ENCODE results near the gene KRT78.

KRT78 gene

DNA sequence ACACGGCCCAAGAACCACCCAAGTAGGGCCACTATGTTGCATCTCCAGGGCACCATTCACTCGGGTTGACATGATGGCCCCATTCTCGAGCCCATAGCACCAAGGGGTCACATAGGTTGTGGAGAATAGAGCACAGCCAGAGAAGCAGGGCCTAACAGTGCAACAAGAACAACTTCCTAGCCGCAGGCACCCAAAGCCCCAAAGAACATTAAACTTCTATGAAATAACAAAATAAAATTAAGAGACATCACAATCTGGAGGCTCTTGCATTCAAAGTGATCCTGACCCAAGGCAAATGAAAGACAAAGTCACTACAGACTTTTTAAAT, 36.8 kb downstream of the KRT78 start:
- DNase-seq (ENCODE audit: low spot score) = no peak

GRCh38 chr12:52811191-52812072, 37.4 kb downstream of the KRT78 start:
- no peak for DNase-seq (ENCODE audit: low spot score)

- no peak for DNase-seq (ENCODE audit: low spot score)
Measured at GRCh38 chr12:52810554-52810953, 38.2 kb downstream of the KRT78 start.

GRCh38 chr12:52809166-52809565, 39.6 kb downstream of the KRT78 start:
- DNase-seq (ENCODE audit: low spot score) = no peak

GRCh38 chr12:52808573-52809160, 40.1 kb downstream of the KRT78 start:
- no peak for DNase-seq (ENCODE audit: low spot score)

DNA sequence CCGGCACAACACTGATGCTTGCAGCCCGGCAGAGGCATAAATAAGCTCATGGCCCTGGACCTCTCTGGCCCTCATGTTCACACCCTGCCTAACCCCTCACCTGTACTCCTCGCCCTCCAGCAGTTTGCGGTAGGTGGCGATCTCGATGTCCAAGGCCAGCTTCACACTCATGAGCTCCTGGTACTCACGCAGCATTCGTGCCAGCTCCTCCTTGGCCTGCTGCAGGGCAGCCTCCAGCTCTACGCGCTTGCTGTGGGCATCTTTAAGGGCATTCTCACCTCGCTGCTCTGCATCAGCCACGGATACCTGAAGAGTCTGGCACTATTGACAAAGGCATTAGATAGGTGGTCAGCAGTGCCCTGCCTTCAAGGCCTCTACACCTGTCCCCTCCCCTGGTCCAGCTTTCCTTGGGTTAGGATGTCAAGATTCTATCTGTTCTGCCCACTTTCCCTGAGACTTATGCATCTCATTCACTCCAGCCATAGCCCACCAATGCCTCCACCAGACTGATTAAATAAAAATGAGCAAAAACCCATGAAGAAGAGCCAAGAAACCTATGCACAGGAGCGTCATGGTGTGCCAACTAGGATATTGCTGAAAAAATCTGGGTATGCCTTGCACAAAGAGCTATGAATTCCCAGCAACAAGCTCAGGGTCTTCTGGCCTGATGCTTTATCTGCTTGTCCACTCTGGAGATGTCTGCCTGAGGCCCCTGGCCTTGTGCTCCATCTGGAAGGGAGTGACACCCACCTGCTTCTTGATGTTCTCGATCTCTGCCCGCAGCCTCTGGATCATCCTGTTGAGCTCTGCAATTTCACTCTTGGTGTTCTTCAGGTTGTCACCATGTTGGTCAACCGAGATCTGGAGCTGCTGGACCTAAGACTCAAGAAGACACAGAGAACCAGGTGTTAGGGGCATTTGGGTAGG, 41.0 kb downstream of the KRT78 start:
- no peak for DNase-seq (ENCODE audit: low spot score)

DNA sequence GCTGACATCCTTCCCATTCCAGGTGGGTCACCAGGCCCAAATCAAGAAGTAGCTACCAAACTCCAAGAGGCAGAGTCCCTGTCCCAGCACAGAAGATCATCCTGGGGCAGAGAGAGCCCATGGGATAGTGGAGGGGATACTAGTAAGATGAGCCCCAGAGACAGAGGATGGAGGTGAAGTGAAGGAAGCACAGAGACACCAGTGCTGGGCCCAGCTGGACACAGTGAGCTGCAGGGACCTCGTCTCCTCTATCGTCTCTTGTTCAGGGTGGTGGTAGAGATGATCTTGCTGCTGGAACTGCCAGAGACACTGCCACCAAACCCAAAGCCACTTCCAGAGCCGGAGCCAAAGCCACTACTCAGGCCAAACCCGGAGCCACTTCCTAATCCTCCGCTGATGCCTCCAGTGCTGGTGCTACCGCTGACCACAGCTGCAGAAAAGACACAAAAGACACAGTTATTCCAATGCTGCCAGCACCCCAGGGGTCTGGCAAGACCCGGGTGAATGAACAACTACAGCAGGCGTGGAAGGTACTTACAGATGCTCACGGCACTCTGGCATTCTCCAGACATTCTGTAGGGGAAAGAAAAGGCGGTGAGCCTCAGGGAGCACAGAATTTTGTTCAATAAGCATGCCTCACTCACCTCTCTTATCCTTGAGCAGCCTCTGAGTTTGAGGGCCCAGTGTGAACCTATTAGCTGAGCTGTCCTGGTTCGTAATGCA, 41.8 kb downstream of the KRT78 start:
- DNase-seq (ENCODE audit: low spot score) = no peak

GRCh38 chr12:52806169-52806811, 42.5 kb downstream of the KRT78 start:
- DNase-seq (ENCODE audit: low spot score) = no peak

DNA sequence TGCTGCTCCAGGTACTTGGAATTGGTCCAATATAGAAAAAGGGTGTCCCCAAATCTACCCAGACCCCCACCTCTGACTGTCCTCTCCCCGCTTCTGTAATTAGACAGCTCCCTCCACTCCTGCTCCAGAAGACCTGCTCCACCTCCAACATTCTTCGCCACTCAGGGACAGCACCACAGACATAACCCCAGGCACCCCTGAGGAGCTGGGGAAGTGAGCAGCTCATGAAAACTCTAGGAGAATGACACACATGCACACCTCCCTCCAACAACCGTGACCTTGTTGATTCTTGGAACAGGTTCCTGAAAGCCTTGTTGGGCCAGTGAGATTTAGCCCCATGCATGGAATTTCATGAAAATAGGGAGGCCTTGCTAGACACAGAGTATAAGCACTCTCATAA, 43.1 kb downstream of the KRT78 start:
- no peak for DNase-seq (ENCODE audit: low spot score)

- no peak for DNase-seq (ENCODE audit: low spot score)
Measured at GRCh38 chr12:52805000-52805399, 43.8 kb downstream of the KRT78 start.

DNA sequence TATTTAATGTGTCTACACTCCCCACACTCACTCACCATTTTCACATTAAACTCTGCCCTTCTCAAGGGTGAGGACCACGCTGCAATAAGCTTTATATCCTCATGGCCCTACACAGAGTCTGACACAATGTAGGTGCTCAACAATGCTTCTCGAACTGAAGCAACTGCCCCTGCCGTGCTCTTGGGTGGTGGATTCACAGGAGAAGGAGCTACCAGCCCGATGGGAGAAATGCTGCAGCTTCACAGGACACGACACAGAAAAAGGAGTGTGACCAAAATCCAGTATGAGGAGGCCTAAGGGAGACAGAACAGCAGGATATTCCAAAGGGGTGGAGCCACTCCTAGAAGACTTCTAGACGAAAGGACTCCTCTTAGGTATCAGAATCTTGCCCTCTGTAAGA, 46.4 kb downstream of the KRT78 start:
- no peak for DNase-seq (ENCODE audit: low spot score)

DNA sequence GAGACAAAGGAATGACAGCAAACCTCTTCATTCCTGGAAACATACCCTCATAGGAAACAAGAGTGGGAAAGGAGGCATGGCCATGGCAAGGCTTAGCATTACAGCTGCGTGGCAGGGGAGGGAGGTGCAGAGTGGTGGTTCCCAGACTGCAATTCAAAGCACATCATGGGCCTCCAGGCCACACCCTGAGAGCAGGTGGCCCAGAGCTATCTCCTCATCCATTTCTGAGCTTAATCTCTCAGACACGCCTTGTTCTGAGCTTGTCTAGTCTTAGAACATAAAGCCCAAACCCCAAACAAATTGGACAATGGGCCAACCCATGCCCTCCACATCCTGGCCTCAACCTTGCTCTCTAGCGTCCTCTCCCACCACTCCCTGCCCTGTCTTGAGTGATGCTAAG, 47.0 kb downstream of the KRT78 start:
- no peak for DNase-seq (ENCODE audit: low spot score)

- DNase-seq (ENCODE audit: low spot score) = no peak
Measured at GRCh38 chr12:52800259-52800917, 48.4 kb downstream of the KRT78 start.

DNA sequence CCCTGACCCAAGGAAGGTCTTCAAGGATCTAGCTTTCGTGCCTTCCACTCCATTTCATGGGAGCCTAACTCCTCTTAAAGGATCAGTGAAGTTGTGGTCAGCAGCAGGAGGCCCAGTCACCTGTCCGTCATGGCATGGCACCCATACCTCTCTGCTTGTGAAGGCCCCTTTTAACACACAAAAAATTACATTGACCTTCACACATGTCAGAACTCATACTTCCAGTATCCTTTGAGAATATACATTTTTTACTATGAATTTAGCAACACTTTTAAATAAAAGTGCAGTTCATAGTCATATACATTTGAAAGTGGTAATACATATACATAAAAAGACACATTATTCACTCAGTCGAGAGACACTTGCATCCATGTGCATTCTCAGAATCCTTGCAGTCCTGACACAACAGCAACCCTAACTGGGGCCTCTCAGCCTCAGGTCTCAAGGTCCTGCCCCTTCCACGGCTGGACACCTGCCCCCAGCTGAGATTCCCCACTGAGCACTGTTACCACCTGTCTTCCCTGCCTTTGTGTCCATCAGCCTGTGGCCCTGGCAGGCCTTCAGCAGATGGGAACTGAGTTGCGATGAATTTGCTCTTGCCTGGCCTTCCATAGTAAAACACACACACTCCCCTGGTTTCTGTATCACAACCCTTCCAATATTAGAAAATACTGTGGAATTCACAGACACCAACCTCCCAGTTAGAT, 49.1 kb downstream of the KRT78 start:
- no peak for DNase-seq (ENCODE audit: low spot score)

- no peak for DNase-seq (ENCODE audit: low spot score)
Measured at GRCh38 chr12:52798671-52799504, 49.9 kb downstream of the KRT78 start.

GRCh38 chr12:52798003-52798670, 50.7 kb downstream of the KRT78 start:
- DNase-seq (ENCODE audit: low spot score) = peak; percentile 21

DNA sequence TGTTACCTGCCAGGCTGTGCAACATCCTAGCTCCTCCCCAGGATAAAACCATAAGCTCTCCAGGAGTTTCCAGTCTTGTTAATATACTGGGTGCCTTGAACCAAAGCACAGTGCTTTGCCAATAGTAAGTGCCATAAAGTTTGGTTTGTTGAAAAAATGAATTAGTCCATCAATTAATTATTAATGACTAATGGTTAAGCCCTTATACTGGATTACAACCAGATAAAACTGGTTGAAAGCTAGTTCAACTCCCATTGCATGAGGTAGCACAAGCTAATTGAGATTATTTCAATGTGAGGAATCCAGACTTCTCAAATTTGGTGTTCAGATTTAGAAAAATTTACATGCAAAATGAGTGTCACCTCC, 51.3 kb downstream of the KRT78 start:
- DNase-seq (ENCODE audit: low spot score) = no peak

GRCh38 chr12:52796839-52797528, 51.8 kb downstream of the KRT78 start:
- DNase-seq (ENCODE audit: low spot score) = no peak
